Lung microvascular endothelial cell (primary cell): Measurements from ENCODE around the gene OR8K3. TPM values are rescaled to one million over a fixed set of nuclear protein-coding genes. Genes with fewer than 3 reads are reported as not detected.

Source experiments
- DNase-seq, 2 donors: peaks; one replicate each; pipeline versions ENCODE4 v3.0.0 to v3.0.0-alpha.2; 2010; ENCODE audit warnings: low read depth in 2 of 2
- total RNA-seq: library from RNA; depleted of rRNA; stranded (reverse); fragments of >200 nt; gene quantifications from 2 replicates; pipeline ENCODE4 v1.2.1, GENCODE V29; 2014

Gene OR8K3
- total RNA-seq, result not detected in 2 replicates

DNA sequence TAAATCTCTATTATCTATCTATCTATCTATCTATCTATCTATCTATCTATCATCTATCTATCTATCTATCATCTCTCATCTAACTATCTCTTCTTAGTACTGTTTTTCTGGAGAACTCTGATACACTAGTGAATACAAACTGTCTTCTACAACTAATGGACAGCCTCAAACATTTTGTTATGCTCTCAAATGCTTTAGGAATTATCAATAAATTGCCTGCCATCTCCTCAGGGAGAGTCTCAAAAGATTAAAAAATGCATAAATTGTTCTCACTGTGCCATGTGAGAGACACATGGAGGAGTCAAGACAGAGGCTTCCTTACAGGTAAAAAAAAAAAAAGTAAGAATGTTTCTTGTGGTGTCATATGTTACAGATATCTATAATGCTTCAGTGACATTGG lies at the start of gene OR8K3:
Gene OR8K3 (plus strand): TSS at position 301 of the 400 bp plus-strand sequence. CDS start 3,163 bp downstream, outside the sequence.
- DNase-seq, result no peak

DNA sequence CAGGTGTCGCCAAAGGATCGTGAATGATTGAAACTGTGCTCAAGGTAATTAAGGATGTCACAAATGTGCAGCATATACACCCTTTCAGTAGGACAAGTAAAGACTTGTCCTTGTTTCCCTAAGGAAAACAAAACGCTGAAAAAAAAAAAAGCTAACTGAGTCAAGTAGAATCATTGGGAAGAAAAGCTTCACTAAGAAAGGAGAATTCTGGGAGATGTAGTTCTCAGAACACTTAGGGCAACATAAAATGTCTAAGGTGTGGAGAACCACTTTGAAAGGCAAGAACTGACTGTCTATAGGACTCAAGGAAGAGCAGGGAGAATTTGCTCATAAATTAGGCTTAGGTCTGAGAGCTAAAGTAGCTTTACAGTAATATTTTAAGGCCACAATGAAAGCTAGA lies 43.9 kb upstream of the OR8K3 start:
- DNase-seq, result no peak

- no peak for DNase-seq
These were observed 41.1 kb upstream of the OR8K3 start, which contains the start of gene OR5T1 for GRCh38 chr11:56273854-56274253. OR5T1 (plus strand) TSS chr11:56274154; CDS start chr11:56275639, 1,485 bp downstream.

DNA sequence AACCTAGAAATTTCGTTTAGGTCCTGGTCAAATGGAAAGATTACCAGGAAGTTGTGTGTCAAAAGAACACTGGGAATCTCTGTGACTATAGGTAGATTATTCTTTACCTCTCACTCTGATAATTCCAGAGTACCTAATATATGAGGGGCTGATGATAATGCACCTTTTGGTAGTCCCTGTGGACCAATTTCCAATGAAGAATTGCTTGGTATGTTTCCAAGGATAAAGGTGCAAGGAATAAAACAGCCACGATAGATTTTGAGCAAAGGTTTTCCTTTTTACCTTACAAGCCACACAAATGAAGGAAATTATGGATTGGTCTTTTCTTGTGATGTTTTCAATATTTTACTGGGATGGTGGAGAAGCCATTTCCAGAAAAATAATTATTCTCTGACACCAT lies 22.8 kb upstream of the OR8K3 start, which contains the start of gene OR8H1:
Gene OR8H1 (minus strand): TSS at position 101 of the 400 bp plus-strand sequence. CDS start 1,192 bp downstream, outside the sequence.
- no peak for DNase-seq

DNA sequence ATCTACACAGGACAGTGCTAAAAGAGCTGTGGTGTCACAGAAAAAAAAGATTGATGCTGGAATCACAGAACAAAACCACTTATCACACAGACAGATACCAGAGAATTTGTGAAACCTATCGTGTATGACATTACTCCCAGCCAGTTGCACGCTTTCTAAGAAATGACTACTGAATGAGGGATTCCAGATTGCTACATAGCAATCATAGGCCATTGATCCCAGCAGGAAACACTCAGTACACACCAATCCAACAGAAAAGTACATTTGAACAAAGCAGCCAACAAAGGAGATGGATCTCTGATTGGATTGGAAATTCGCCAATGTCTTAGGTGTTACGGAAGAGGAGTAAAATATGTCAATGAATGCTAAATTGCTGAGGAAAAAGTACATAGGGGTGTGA lies 18.0 kb upstream of the OR8K3 start:
- no peak for DNase-seq

- DNase-seq, result no peak
These were observed 7.1 kb upstream of the OR8K3 start for GRCh38 chr11:56307836-56308235.

- DNase-seq, result no peak
These were observed 17.0 kb downstream of the OR8K3 start for GRCh38 chr11:56331861-56332491.

DNA sequence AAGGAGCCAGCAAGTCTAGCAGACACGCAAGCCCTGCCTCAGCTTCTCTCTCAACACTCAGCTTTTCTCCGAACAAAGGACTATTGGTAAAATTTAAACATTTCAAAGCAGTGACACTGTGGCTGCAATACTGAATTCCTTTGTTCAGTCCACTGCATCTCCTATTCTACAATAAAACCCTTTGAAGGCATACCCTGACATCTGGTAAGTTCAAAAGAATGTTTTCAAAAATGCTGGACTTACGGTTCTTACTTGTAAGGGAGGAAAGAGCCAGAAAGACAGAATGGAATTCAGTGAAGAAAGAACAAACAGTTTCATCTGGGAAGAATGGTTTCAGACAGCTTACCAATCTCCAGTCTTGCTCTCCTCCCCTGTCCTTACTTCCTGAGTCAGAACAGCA lies 18.2 kb downstream of the OR8K3 start:
- DNase-seq, result no peak

GRCh38 chr11:56340289-56340688 lies 25.3 kb downstream of the OR8K3 start:
- DNase-seq, result no peak

GRCh38 chr11:56345739-56346138 lies 30.8 kb downstream of the OR8K3 start, which contains the start of gene OR8K1:
OR8K1 (plus strand) TSS chr11:56346039; CDS start chr11:56346039, 0 bp downstream.
- no peak for DNase-seq

- DNase-seq, result no peak
These were observed 39.0 kb downstream of the OR8K3 start, which contains the start of gene OR8J1 for GRCh38 chr11:56353991-56354390. OR8J1 (plus strand) TSS chr11:56354291; CDS start chr11:56360247, 5,956 bp downstream.

Other genes starting within 250 kb of the OR8K3 start
- not detected in 2 replicates for gene OR8I2, start 221.8 kb upstream of the OR8K3 start, total RNA-seq
- not detected in 2 replicates for gene OR8H2, start 211.5 kb upstream of the OR8K3 start, total RNA-seq
- gene OR8H3, start 192.8 kb upstream of the OR8K3 start, total RNA-seq, result not detected in 2 replicates
- not detected in 2 replicates for gene OR8J3, start 174.9 kb upstream of the OR8K3 start, total RNA-seq
- not detected in 2 replicates for gene OR8K5, start 154.8 kb upstream of the OR8K3 start, total RNA-seq
- not detected in 2 replicates for gene OR5J2, start 138.5 kb upstream of the OR8K3 start, total RNA-seq
- not detected in 2 replicates for gene OR5T2, start 80.9 kb upstream of the OR8K3 start, total RNA-seq
- not detected in 2 replicates for gene OR5T3, start 62.9 kb upstream of the OR8K3 start, total RNA-seq
- gene OR5T1, start 41.0 kb upstream of the OR8K3 start, total RNA-seq, result not detected in 2 replicates
- gene OR8H1, start 22.9 kb upstream of the OR8K3 start, total RNA-seq, result not detected in 2 replicates
- not detected in 2 replicates for gene OR8K1, start 30.9 kb downstream of the OR8K3 start, total RNA-seq
- gene OR8J1, start 39.1 kb downstream of the OR8K3 start, total RNA-seq, result not detected in 2 replicates
- gene OR8U1, start 60.5 kb downstream of the OR8K3 start, total RNA-seq, result not detected in 2 replicates
- gene OR5AL1, start 97.6 kb downstream of the OR8K3 start, total RNA-seq, result not detected in 2 replicates
- gene OR5M3, start 158.2 kb downstream of the OR8K3 start, total RNA-seq, result not detected in 2 replicates
- not detected in 2 replicates for gene OR5M8, start 176.2 kb downstream of the OR8K3 start, total RNA-seq
- gene OR5M11, start 228.1 kb downstream of the OR8K3 start, total RNA-seq, result not detected in 2 replicates